Forelimb muscle (tissue), 1 donor: ENCODE measurements around the gene EXOC3L2. TPM values are rescaled to one million over a fixed set of nuclear protein-coding genes. Genes with fewer than 3 reads are reported as not detected.

Experiments used
- polyA plus RNA-seq: library from polyadenylated mRNA; unstranded; fragments of 120-200 nt; gene quantifications from one replicate; pipeline ENCODE4 v1.2.1, GENCODE V29; 2013; ENCODE audit not compliant: insufficient read length

EXOC3L2 gene
- polyA plus RNA-seq, 1 donor: 1.1 TPM

Other genes with a start within 250 kb of the EXOC3L2 start
- 4.8 TPM for gene RELB, start 243.9 kb downstream of the EXOC3L2 start, polyA plus RNA-seq
- gene CLASRP, start 206.4 kb downstream of the EXOC3L2 start, polyA plus RNA-seq: 48.8 TPM
- 0.91 TPM for gene ZNF296, start 168.9 kb downstream of the EXOC3L2 start, polyA plus RNA-seq
- 22.7 TPM for gene GEMIN7, start 166.1 kb downstream of the EXOC3L2 start, polyA plus RNA-seq
- gene PPP1R37, start 152.2 kb downstream of the EXOC3L2 start, polyA plus RNA-seq: 22.1 TPM
- gene NKPD1, start 84.4 kb downstream of the EXOC3L2 start, polyA plus RNA-seq: 0.34 TPM
- 23.1 TPM for gene TRAPPC6A, start 67.2 kb downstream of the EXOC3L2 start, polyA plus RNA-seq
- 6.1 TPM for gene BLOC1S3, start 66.6 kb downstream of the EXOC3L2 start, polyA plus RNA-seq
- gene MARK4, start 5.9 kb upstream of the EXOC3L2 start, polyA plus RNA-seq: 26.2 TPM
- gene CKM, start 77.5 kb upstream of the EXOC3L2 start, polyA plus RNA-seq: 3,869 TPM
- 0.20 TPM for gene KLC3, start 95.3 kb upstream of the EXOC3L2 start, polyA plus RNA-seq
- 18.0 TPM for gene ERCC2, start 125.2 kb upstream of the EXOC3L2 start, polyA plus RNA-seq
- gene PPP1R13L, start 159.7 kb upstream of the EXOC3L2 start, polyA plus RNA-seq: 3.9 TPM
- gene POLR1G, start 161.2 kb upstream of the EXOC3L2 start, polyA plus RNA-seq: 5.8 TPM
- 94.2 TPM for gene ERCC1, start 178.5 kb upstream of the EXOC3L2 start, polyA plus RNA-seq
- gene FOSB, start 222.6 kb upstream of the EXOC3L2 start, polyA plus RNA-seq: 41.0 TPM